GM12873 (cell line): ENCODE results near the gene FIBP.

Experiments
- CTCF ChIP-seq: IDR thresholded peaks from 2 replicates; pipeline ENCODE4 v1.5.1; 2012; ENCODE audit warnings: low read depth, mild to moderate bottlenecking, moderate library complexity, low read length, control low read depth; ENCODE audit not compliant: insufficient read depth; ENCODE audit errors: missing control alignments

Gene FIBP

GRCh38 chr11:65870706-65871681 is 17.3 kb downstream of the FIBP start:
- no peak for TF ChIP-seq CTCF

- no peak for TF ChIP-seq CTCF
These were observed 18.0 kb downstream of the FIBP start for GRCh38 chr11:65870307-65870658.

- TF ChIP-seq CTCF: no peak
These were observed 18.5 kb downstream of the FIBP start for GRCh38 chr11:65869643-65870306.

DNA sequence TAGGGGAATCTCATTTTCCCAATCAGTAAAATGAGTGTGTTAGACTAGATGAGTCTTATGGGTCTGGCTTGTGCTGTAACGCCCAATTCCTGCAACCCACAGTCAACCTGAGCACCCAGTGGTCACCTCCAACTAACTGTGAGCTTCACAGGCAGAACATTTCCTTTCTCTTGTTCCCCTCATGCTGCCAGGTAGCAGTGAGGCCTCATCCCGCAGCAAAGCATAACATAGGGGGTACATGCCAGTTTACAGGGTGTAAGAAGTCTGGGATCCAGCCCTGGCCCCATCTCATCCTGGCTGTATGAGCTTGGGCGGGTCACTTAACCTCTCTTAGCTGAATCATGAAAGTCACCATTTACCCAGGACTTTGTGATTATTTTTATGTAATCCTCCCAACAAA is 19.4 kb downstream of the FIBP start:
- no peak for TF ChIP-seq CTCF

DNA sequence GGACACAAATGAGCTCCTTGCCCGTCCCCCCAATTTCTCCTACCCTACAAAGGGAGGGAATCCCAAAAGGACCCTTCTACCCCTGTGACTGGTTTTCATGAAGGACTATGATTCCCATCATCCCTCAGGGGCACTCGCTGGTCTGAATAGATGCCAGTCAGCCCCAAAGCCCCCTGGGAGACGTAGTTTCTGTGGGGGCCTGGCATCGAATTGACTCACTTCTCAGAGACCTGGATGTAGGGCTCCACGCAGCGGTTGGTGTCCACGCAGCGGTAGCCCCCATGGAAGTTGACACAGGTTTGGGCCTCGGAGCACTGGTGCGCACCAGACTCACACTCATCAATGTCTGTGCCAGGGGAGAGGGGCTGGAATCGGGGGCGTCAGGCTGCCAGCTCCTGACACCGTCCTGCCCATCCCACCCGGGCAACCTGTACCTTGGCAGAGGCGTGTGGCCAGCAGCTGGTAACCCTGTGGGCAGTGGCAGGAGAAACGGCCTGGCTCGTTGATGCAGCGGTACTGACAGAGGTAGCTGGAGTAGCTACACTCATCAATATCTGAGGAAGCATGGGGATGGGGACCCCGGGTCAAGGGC is 20.1 kb downstream of the FIBP start:
- TF ChIP-seq CTCF: no peak

DNA sequence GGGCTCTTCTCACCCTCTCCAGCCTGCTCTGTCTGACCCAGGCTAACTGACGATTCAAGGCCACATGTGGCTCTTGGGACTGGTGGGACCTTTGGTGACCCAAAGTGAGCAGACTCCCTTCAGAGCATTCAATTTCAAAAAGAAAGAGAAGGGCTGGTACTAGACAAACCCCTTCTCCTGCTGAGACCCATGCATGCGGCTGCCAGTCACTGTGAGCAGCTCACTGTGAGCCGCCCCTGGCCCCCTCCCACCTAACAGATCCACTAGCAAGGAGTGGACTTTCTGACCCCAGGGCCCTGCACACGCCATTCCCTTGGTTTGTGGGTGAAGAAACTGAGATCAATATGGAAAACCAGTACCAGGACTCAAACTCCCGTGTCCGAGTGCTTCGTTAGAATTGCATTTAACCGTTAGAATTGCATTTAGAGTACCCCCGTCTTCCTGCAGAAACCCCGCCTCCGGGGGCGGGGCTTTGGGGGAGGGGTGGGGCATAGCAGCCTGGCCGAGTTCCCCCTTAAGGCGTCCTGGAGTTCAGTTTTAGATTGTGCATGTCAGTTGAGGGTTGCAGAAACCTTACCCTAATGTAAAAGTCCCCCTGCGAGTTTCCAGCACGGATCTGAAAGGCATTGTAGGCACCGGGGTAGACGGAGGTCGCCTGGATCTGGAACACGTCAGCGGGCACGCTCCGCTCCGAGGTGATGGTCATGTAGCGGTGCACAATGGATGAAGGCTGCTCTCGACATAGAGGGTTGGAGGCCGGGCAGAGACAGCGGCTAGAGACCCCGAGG is 20.8 kb downstream of the FIBP start:
- no peak for TF ChIP-seq CTCF
